H9 (cell line): ENCODE results near the gene UMPS. TPM values are rescaled to one million over a fixed set of nuclear protein-coding genes. Genes with fewer than 3 reads are reported as not detected.

Source experiments
- DNase-seq: peaks from one replicate; pipeline ENCODE4 v3.0.0-alpha.2; 2017
- H2AFZ ChIP-seq: one replicate; pipeline ENCODE4 v1.6.1; 2013; ENCODE audit warnings: mild to moderate bottlenecking, low read length, control low read depth, moderate library complexity
- H2AK5ac ChIP-seq: 2 replicates; pipeline ENCODE4 v1.6.1; 2013; ENCODE audit warnings: low read length, control low read depth, mixed read lengths; ENCODE audit not compliant: insufficient read length
- H2BK120ac ChIP-seq: one replicate; pipeline ENCODE4 v1.6.1; 2013; ENCODE audit warnings: low read depth, mild to moderate bottlenecking, low read length, control low read depth, inconsistent platforms; ENCODE audit not compliant: poor library complexity, severe bottlenecking
- H2BK12ac ChIP-seq: 2 replicates; pipeline ENCODE4 v1.6.1; 2013; ENCODE audit warnings: low read length, control low read depth, mixed read lengths, low read depth; ENCODE audit not compliant: insufficient read length
- H2BK15ac ChIP-seq: 2 replicates; pipeline ENCODE4 v1.6.1; 2013; ENCODE audit warnings: low read depth, low read length, control low read depth
- H2BK20ac ChIP-seq: one replicate; pipeline ENCODE4 v1.6.1; 2013; ENCODE audit warnings: low read depth, mild to moderate bottlenecking, low read length, control low read depth, inconsistent platforms; ENCODE audit not compliant: poor library complexity, severe bottlenecking
- H2BK5ac ChIP-seq: 2 replicates; pipeline ENCODE4 v1.6.1; 2013; ENCODE audit warnings: low read length, control low read depth, mixed read lengths; ENCODE audit not compliant: insufficient read length
- H3K14ac ChIP-seq: 2 replicates; pipeline ENCODE4 v1.6.1; 2013; ENCODE audit warnings: low read length, control low read depth; ENCODE audit not compliant: insufficient read depth
- H3K18ac ChIP-seq: 2 replicates; pipeline ENCODE4 v1.6.1; 2013; ENCODE audit warnings: low read depth, mild to moderate bottlenecking, mixed read lengths, low read length, control low read depth; ENCODE audit not compliant: insufficient read length
- H3K23ac ChIP-seq: 2 replicates; pipeline ENCODE4 v1.6.1; 2013; ENCODE audit warnings: low read length, control low read depth, mixed read lengths, low read depth; ENCODE audit not compliant: insufficient read length
- H3K23me2 ChIP-seq: 2 replicates; pipeline ENCODE4 v1.6.1; 2013; ENCODE audit warnings: low read depth, mild to moderate bottlenecking, mixed read lengths, low read length, control low read depth; ENCODE audit not compliant: insufficient read length, poor library complexity, severe bottlenecking
- H3K27ac ChIP-seq: 2 replicates; pipeline ENCODE4 v1.5.1; 2013; ENCODE audit warnings: low read length, control low read depth, mixed read lengths, low read depth; ENCODE audit not compliant: insufficient read length
- H3K27me3 ChIP-seq: 2 replicates; pipeline ENCODE4 v1.6.1; 2013; ENCODE audit warnings: low read length, control low read depth, inconsistent platforms; ENCODE audit not compliant: insufficient read depth
- H3K4ac ChIP-seq: 2 replicates; pipeline ENCODE4 v1.6.1; 2013; ENCODE audit warnings: low read depth, mild to moderate bottlenecking, control low read depth, inconsistent platforms, low read length, moderate library complexity
- H3K4me1 ChIP-seq: 2 replicates; pipeline ENCODE4 v1.6.1; 2013; ENCODE audit warnings: low read length, control low read depth, inconsistent platforms; ENCODE audit not compliant: insufficient read depth
- H3K4me2 ChIP-seq: 2 replicates; pipeline ENCODE4 v1.6.1; 2013; ENCODE audit warnings: low read length, control low read depth, mixed read lengths; ENCODE audit not compliant: insufficient read length, insufficient read depth
- H3K56ac ChIP-seq: 2 replicates; pipeline ENCODE4 v1.6.1; 2013; ENCODE audit warnings: low read depth, mild to moderate bottlenecking, mixed read lengths, low read length, control low read depth; ENCODE audit not compliant: insufficient read length
- H3K79me1 ChIP-seq: 2 replicates; pipeline ENCODE4 v1.6.1; 2013; ENCODE audit warnings: low read depth, mild to moderate bottlenecking, moderate library complexity, low read length, control low read depth, inconsistent platforms; ENCODE audit not compliant: insufficient read depth, poor library complexity, severe bottlenecking
- H3K79me2 ChIP-seq: 2 replicates; pipeline ENCODE4 v1.6.1; 2013; ENCODE audit warnings: low read length, control low read depth, inconsistent platforms; ENCODE audit not compliant: insufficient read depth
- H3K9ac ChIP-seq: 2 replicates; pipeline ENCODE4 v1.6.1; 2013; ENCODE audit warnings: low read length, control low read depth, mixed read lengths; ENCODE audit not compliant: insufficient read length; ENCODE audit errors: extremely low read depth
- H3K9me3 ChIP-seq: one replicate; pipeline ENCODE4 v1.6.1; 2013; ENCODE audit warnings: low read depth, low read length, inconsistent platforms; ENCODE audit not compliant: control insufficient read depth
- H3T11ph ChIP-seq: one replicate; pipeline ENCODE4 v1.6.1; 2013; ENCODE audit warnings: mild to moderate bottlenecking, low read length, control low read depth, inconsistent platforms
- H4K20me1 ChIP-seq: one replicate; pipeline ENCODE4 v1.6.1; 2013; ENCODE audit not compliant: control insufficient read depth, insufficient read length, insufficient read depth
- H4K5ac ChIP-seq: 2 replicates; pipeline ENCODE4 v1.6.1; 2013; ENCODE audit warnings: low read depth, mild to moderate bottlenecking, mixed read lengths, low read length, control low read depth; ENCODE audit not compliant: insufficient read length
- H4K8ac ChIP-seq: replicated peaks from 2 replicates; pipeline ENCODE4 v1.6.1; 2013; ENCODE audit warnings: low read length, control low read depth, mixed read lengths, low read depth; ENCODE audit not compliant: insufficient read length
- H4K91ac ChIP-seq: 2 replicates; pipeline ENCODE4 v1.6.1; 2013; ENCODE audit warnings: low read depth, mild to moderate bottlenecking, moderate library complexity, mixed read lengths, low read length, control low read depth; ENCODE audit not compliant: insufficient read length
- H3K27ac Mint-ChIP-seq, 3 experiments: 2 replicates in 2 of 3; 3 replicates in 1 of 3; pipeline ENCODE4 v1.8.0; 2020 to 2021; ENCODE audit warnings: mixed read lengths in 3 of 3, mild to moderate bottlenecking in 1 of 3, moderate library complexity in 1 of 3
- H3K27me3 Mint-ChIP-seq: 2 replicates; pipeline ENCODE4 v1.8.0; 2021; ENCODE audit warnings: low read depth, mild to moderate bottlenecking, moderate library complexity, mixed read lengths
- H3K36me3 Mint-ChIP-seq, 3 experiments: 2 replicates in 2 of 3; 3 replicates in 1 of 3; pipeline ENCODE4 v1.8.0; 2020 to 2021; ENCODE audit warnings: low read depth in 3 of 3, mixed read lengths in 3 of 3; ENCODE audit not compliant: insufficient read depth in 1 of 3
- H3K4me1 Mint-ChIP-seq, 2 experiments: 2 replicates each; pipeline ENCODE4 v1.8.0; 2020; ENCODE audit warnings: mixed read lengths in 2 of 2
- H3K4me3 Mint-ChIP-seq, 2 experiments: 2 replicates in 1 of 2; 3 replicates in 1 of 2; pipeline ENCODE4 v1.8.0; 2020 to 2021; ENCODE audit warnings: mild to moderate bottlenecking in 2 of 2, mixed read lengths in 2 of 2, moderate library complexity in 1 of 2
- H3K9me3 Mint-ChIP-seq, 2 experiments: 2 replicates in 1 of 2; 3 replicates in 1 of 2; pipeline ENCODE4 v1.8.0; 2020; ENCODE audit warnings: mild to moderate bottlenecking in 2 of 2, mixed read lengths in 2 of 2, moderate library complexity in 1 of 2
- CTCF ChIP-seq: fragments of 200-600 bp; sonication (generic); conservative IDR thresholded peaks from 3 replicates; pipeline ENCODE4 v1.8.0; 2021; ENCODE audit warnings: antibody characterized with exemption, mild to moderate bottlenecking
- WGBS: extraction: QIAGEN DNeasy Blood & Tissue Kit; methylation state at CpG from one replicate; pipeline ENCODE4 v1.1.7; 2013; ENCODE audit warnings: missing lambda C conversion rate, low lambda C conversion rate, mixed read lengths; ENCODE audit not compliant: insufficient read length; ENCODE audit errors: extremely low coverage; 5-methylcytosine and 5-hydroxymethylcytosine counted together
- total RNA-seq: library from RNA; stranded (reverse); gene quantifications from 2 replicates; pipeline ENCODE4 v1.2.1, GENCODE V29; 2021

The UMPS gene
- total RNA-seq, 1 experiment from 2014 or later, result 65.4 TPM

DNA sequence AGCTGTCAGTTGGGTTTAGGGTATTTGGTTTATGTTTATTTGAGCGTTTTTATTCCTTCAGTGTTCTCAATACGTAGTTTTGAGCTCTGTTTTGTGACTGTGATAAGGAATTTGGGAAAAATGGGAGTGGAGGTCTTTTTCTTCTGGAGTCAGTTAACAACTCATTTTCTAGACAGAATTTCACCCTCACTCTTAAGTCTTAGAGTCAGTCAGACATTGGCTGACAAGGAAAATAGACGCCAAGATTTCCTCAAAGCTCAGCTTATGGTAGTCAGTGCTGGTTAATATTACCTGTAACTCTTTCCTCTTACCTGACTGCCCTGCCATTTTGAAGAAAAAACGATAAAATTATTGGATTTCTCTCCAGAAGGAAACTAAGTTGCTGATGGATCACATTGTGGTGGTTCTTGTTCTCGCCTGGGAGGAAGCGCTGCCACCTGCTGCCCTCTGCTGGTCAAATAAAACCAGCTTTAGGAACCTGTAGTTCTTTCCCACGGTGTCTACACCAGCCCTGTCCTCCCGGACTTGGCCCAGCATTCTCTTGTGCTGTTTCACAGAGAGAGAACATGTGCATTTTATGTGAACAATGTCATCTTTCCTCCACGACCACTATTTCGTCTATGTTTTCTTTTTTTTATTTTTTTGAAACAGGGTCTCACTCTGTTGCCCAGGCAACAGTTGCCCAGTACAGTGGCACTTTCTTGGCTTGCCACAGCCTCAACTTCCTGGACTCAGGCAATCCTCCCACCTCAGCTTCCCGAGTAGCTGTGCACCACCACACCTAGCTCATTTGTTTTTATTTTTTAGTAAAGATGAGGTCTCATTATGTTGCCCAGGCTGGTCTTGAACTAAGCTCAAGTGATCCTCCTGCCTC lies 41.4 kb upstream of the UMPS start:
- Histone ChIP-seq H3K23ac (no peak overlapping the region), H3K14ac (no peak overlapping the region), H3K4me2 (no peak overlapping the region), H3K18ac (no peak overlapping the region), H3K9ac (no peak overlapping the region), H2BK120ac (no peak overlapping the region), H2AK5ac (no peak overlapping the region), H3K27me3 (no peaks in the 10 kb centered on the region), H3K4me1 (no peaks in the 10 kb centered on the region; the same call in 1 of the 2 replicates), H2AFZ (no peak overlapping the region), H3K23me2 (no peaks in the 10 kb centered on the region), H2BK12ac (no peak overlapping the region), H4K8ac (no peak overlapping the region), H4K5ac (no peak overlapping the region), H3K27ac (no peak overlapping the region), H2BK5ac (no peak overlapping the region), H4K20me1 (no peaks in the 10 kb centered on the region), H3K79me2 (no peaks in the 10 kb centered on the region), H3K4ac (no peak overlapping the region), H3K9me3 (no peaks in the 10 kb centered on the region), H3T11ph (no peak overlapping the region), H3K56ac (no peak overlapping the region), H2BK20ac (no peak overlapping the region), H4K91ac (no peak overlapping the region), H2BK15ac (no peak overlapping the region), H3K79me1 (no peaks in the 10 kb centered on the region)
- no peaks in the 10 kb centered on the region for H3K36me3 Mint-ChIP-seq
- peak; percentile 92 for TF ChIP-seq CTCF
- no peak overlapping the region for H3K27ac Mint-ChIP-seq
- WGBS, result 100% methylated on average over 1 of the region's 11 CpGs
- no peaks in the 10 kb centered on the region for H3K9me3 Mint-ChIP-seq
- H3K27me3 Mint-ChIP-seq, result no peaks in the 10 kb centered on the region; the same call in 1 of the 2 replicates
- H3K4me3 Mint-ChIP-seq, result no peak overlapping the region
- peak; percentile 79 for DNase-seq
- H3K4me1 Mint-ChIP-seq, result peaks cover 3 to 14% of the 10 kb centered on the region in 2 experiments; a peak in 2 of 4 replicates
